K562 (cell line): ENCODE measurements around the gene LTBR. TPM values are rescaled to one million over a fixed set of nuclear protein-coding genes. Genes with fewer than 3 reads are reported as not detected.

ENCODE experiments used
- ATAC-seq: fragments of 200-7000 bp; cut with Tn5 transposase; 3 replicates; pipeline ENCODE4 v1.9.1; 2020; ENCODE audit warnings: moderate library complexity
- BruUV-seq: library from RNA; stranded (reverse); fragments of 400-500 nt; replicated peaks from 2 replicates; lab custom pipeline; 2021; lab: Mats Ljungman, UMichigan
- CTCF ChIA-PET: fragments of 300-600 bp; formaldehyde crosslinking; extraction: SDS; loops from one replicate; lab custom pipeline; 2021; ENCODE audit warnings: low intra/inter-chr PET ratio; lab: Yijun Ruan, JAX
- POLR2A ChIA-PET: fragments of 300-600, 350-650 bp; sonication (Branson Sonifier 250); formaldehyde crosslinking; extraction: SDS; loops from one replicate; lab custom pipeline; 2021; ENCODE audit warnings: antibody characterized with exemption, inconsistent platforms; lab: Yijun Ruan, JAX
- DNase-seq, 4 experiments: peaks; one replicate each; pipeline versions ENCODE4 v3.0.0 to v3.0.0-alpha.2; 2011 to 2018; ENCODE audit warnings: low spot score in 3 of 4, mixed read lengths in 3 of 4; ENCODE audit errors: extremely low read depth in 1 of 4
- FAIRE-seq: peaks from 2 replicates; lab custom pipeline; 2011; peaks lifted over from hg19 to GRCh38; lab: Jason Lieb, UNC
- H2AFZ ChIP-seq: 2 replicates; pipeline ENCODE4 v1.6.0; 2011; ENCODE audit warnings: low read depth, low read length, control low read depth, inconsistent platforms
- H3K27ac ChIP-seq: fragments of 200-600 bp; 3 replicates; pipeline ENCODE4 v1.8.0; 2011; ENCODE audit warnings: low read depth, mild to moderate bottlenecking, control low read depth, inconsistent platforms, low read length, moderate library complexity, mixed read lengths; ENCODE audit errors: extremely low read depth
- H3K27me3 ChIP-seq, 2 experiments: fragments of 300-600 bp in 1 of 2; 2 replicates in 1 of 2; 3 replicates in 1 of 2; pipeline versions ENCODE4 v1.6.0 to v1.8.0; 2011; ENCODE audit warnings: inconsistent platforms in 2 of 2, low read length in 2 of 2, mild to moderate bottlenecking in 1 of 2, mixed read lengths in 1 of 2, moderate library complexity in 1 of 2; ENCODE audit not compliant: control insufficient read depth in 2 of 2, insufficient read depth in 2 of 2
- H3K36me3 ChIP-seq: fragments of 300-600 bp; 3 replicates; pipeline ENCODE4 v1.8.0; 2011; ENCODE audit warnings: mild to moderate bottlenecking, low read length, inconsistent platforms; ENCODE audit not compliant: control insufficient read depth, insufficient read depth
- H3K4me1 ChIP-seq, 2 experiments: fragments of 200-600 bp in 1 of 2; replicated peaks in 1 of 2; 2 replicates in 1 of 2; 3 replicates in 1 of 2; pipeline versions ENCODE4 v1.5.1 to v1.8.0; 2011; ENCODE audit warnings: inconsistent platforms in 2 of 2, low read length in 2 of 2, mild to moderate bottlenecking in 1 of 2, mixed read lengths in 1 of 2, moderate library complexity in 1 of 2; ENCODE audit not compliant: control insufficient read depth in 2 of 2, insufficient read depth in 2 of 2
- H3K4me2 ChIP-seq: 2 replicates; pipeline ENCODE4 v1.6.1; 2011; ENCODE audit warnings: low read length, control low read depth, inconsistent platforms, mixed read lengths; ENCODE audit not compliant: insufficient read depth
- H3K4me3 ChIP-seq: fragments of 200-600 bp; sonication (generic), shearing (Covaris generic); 2 replicates; pipeline ENCODE4 v1.5.1; 2016; ENCODE audit warnings: control low read depth, inconsistent platforms
- H3K79me2 ChIP-seq: fragments of 200-600 bp; 3 replicates; pipeline ENCODE4 v1.8.0; 2011; ENCODE audit warnings: low read length, inconsistent platforms; ENCODE audit not compliant: control insufficient read depth, insufficient read depth
- H3K9ac ChIP-seq, 2 experiments: 2 replicates each; pipeline versions ENCODE4 v1.6.0 to v1.6.1; 2011; ENCODE audit warnings: low read depth in 2 of 2, low read length in 2 of 2, control low read depth in 1 of 2, inconsistent platforms in 1 of 2, mild to moderate bottlenecking in 1 of 2, mixed read lengths in 1 of 2; ENCODE audit not compliant: insufficient read depth in 1 of 2
- H3K9me1 ChIP-seq: one replicate; pipeline ENCODE4 v1.6.0; 2011; ENCODE audit warnings: inconsistent platforms, mild to moderate bottlenecking, low read length, moderate library complexity; ENCODE audit not compliant: control insufficient read depth, insufficient read depth
- H3K9me3 ChIP-seq: replicated peaks from 2 replicates; pipeline ENCODE4 v1.5.1; 2011; ENCODE audit warnings: low read depth, low read length, inconsistent platforms; ENCODE audit not compliant: control insufficient read depth, insufficient read depth
- H4K20me1 ChIP-seq: replicated peaks from 2 replicates; pipeline ENCODE4 v1.6.1; 2011; ENCODE audit warnings: low read length, inconsistent platforms, mixed read lengths; ENCODE audit not compliant: control insufficient read depth, insufficient read depth
- HCFC1 ChIP-seq: IDR thresholded peaks from 2 replicates; pipeline ENCODE4 v1.6.1; 2012; ENCODE audit warnings: low read depth, low read length, improper control_type of control experiment
- HDAC1 ChIP-seq, 2 experiments: fragments of 450-650 bp; IDR thresholded peaks; 2 replicates each; pipeline ENCODE4 v1.6.1; 2016 to 2017; ENCODE audit warnings: inconsistent platforms in 1 of 2, mild to moderate bottlenecking in 1 of 2, moderate library complexity in 1 of 2
- HMG20A ChIP-seq: fragments of 450-650 bp; formaldehyde crosslinking; conservative IDR thresholded peaks from 2 replicates; pipeline ENCODE4 v1.4.0; 2020; ENCODE audit warnings: mild to moderate bottlenecking, mixed read lengths
- IFI16 ChIP-seq: fragments of 250-450 bp; sonication (Bioruptor Pico); IDR thresholded peaks from 2 replicates; pipeline ENCODE4 v2.1.2; 2022; ENCODE audit warnings: mild to moderate bottlenecking, inconsistent platforms
- RCOR1 ChIP-seq, 2 experiments: IDR thresholded peaks; 2 replicates each; pipeline ENCODE4 v1.6.1; 2012; ENCODE audit warnings: low read depth in 2 of 2, low read length in 2 of 2, borderline replicate concordance in 1 of 2, improper control_type of control experiment in 1 of 2
- U2AF2 ChIP-seq: fragments of 200-400 bp; formaldehyde crosslinking; optimal IDR thresholded peaks from 2 replicates; pipeline ENCODE3; 2017; ENCODE audit warnings: low read depth, mild to moderate bottlenecking, low read length
- ZBTB17 ChIP-seq: fragments of 450-650 bp; formaldehyde crosslinking; IDR thresholded peaks from 2 replicates; pipeline ENCODE4 v1.4.0; 2020; ENCODE audit warnings: mild to moderate bottlenecking
- WGBS: fragments of 100-300 bp; shearing (Covaris generic); methylation state at CpG from one replicate; pipeline ENCODE4 v1.1.6; 2016; ENCODE audit warnings: low coverage, mixed read lengths; ENCODE audit not compliant: insufficient coverage; ENCODE audit errors: missing lambda C conversion rate; 5-methylcytosine and 5-hydroxymethylcytosine counted together
- in situ Hi-C: fragments of 300-500 bp; cut with MboI; formaldehyde crosslinking; loops from 4 replicates; pipeline ENCODE4 v1.15.0; 2018; ENCODE audit warnings: inconsistent platforms, mixed read lengths
- intact Hi-C: fragments of 100-400 bp; cut with micrococcal nuclease; formaldehyde crosslinking; loops from 2 replicates; pipeline ENCODE4 v1.14.2; 2022
- polyA plus RNA-seq, 8 experiments: library from polyadenylated mRNA; depleted of rRNA in 4 of 8; stranded (reverse) in 5 of 8; unstranded in 3 of 8; fragments of >200 nt; fragmentation: Nextera tagmentation in 2 of 8; fragmentation: Illumina TruSeq in 1 of 8; extraction: Ambion mirVana in 2 of 8; extraction: Trizol in 1 of 8; gene quantifications; 2 replicates each; pipeline versions ENCODE4 v1.2.1 to v1.2.3, GENCODE V29; 2011 to 2014; ENCODE audit warnings: inconsistent platforms in 1 of 8, missing spikeins in 1 of 8
- total RNA-seq, 7 experiments: library from RNA; depleted of rRNA in 6 of 7; stranded (reverse); fragments of >200 nt in 6 of 7; fragmentation: Illumina TruSeq in 2 of 7; extraction: Trizol in 2 of 7; gene quantifications; 2 replicates each; pipeline versions ENCODE4 v1.2.1 to v1.2.3, GENCODE V29; 2011 to 2021; ENCODE audit warnings: low replicate concordance in 1 of 7
- TF ChIP-seq, protein P1 (sequence below): fragments of 250-450 bp; sonication (Bioruptor Pico); IDR thresholded peaks from 2 replicates; pipeline ENCODE4 v1.8.0; 2022; ENCODE audit warnings: moderate library complexity, mild to moderate bottlenecking, inconsistent platforms
- TF ChIP-seq, protein P2 (sequence below), 2 experiments: fragments of 450-650 bp in 1 of 2; sonication (generic) in 1 of 2; formaldehyde crosslinking in 1 of 2; IDR thresholded peaks; 2 replicates each; pipeline versions ENCODE4 v1.7.1 to v1.9.0; 2016 to 2022; ENCODE audit warnings: inconsistent platforms in 1 of 2, mild to moderate bottlenecking in 1 of 2, missing genetic modification reagents in 1 of 2
- TF ChIP-seq, protein P3 (sequence below): fragments of 250-450 bp; sonication (Bioruptor Pico); IDR thresholded peaks from 2 replicates; pipeline ENCODE4 v1.8.0; 2022; ENCODE audit warnings: inconsistent platforms, mild to moderate bottlenecking, moderate library complexity, borderline replicate concordance

The LTBR gene
- total and polyA plus RNA-seq, 9 of the 15 experiments (the other 6 are each of a cell fraction or from before 2014, with no cell fraction given), result 0.96 to 69.0 (median 35.3) TPM

DNA sequence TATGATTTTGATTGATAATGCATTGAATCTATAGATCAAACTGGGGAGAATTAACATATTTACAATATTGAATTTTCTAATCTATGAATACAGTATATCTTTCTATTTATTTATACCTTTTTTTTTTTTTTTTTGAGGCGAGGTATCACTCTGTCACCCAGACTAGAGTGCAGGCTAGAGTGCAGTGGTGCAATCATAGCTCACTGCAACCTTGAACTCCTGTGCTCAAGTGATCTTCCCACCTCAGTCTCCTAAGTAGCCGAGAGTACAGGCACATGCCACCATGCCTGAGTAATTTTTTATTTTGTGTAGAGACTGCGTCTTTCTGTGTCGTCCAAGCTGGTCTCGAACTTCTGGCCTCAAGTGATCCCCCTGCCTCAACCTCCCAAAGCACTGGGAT is 20.4 kb downstream of the LTBR start (continued):
- no peak for TF ChIP-seq RCOR1 (IDR thresholded peaks at IDR 0.05; ENCODE audit: borderline replicate concordance in 1 of 2, low read depth in 2 of 2, low read length in 2 of 2)
- TF ChIP-seq, protein P1, sequence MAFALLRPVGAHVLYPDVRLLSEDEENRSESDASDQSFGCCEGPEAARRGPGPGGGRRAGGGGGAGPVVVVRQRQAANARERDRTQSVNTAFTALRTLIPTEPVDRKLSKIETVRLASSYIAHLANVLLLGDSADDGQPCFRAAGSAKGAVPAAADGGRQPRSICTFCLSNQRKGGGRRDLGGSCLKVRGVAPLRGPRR, result no peak

DNA sequence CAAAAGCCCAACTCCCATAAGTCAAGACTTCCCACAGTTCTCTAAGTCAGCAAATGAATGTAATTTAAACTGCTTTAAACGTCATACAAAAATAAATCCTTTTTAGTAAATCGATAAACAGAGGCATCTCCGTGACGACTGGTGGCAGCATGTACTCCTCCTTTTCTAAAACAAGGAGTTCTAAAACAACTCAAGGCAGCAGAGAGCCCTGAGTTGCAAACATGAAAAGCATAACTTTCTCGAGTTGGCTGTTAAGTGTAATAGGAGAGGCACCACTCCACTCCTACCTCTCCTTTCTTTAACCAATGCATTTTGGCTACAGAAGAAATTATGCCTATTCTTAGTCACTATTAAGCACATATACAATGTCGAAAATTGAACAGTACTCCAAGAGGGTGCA is 22.0 kb downstream of the LTBR start:
- Histone ChIP-seq H3K4me3 (no peak overlapping the region), H3K4me2 (no peak overlapping the region), H3K36me3 (no peaks in the 10 kb centered on the region), H2AFZ (no peak overlapping the region), H4K20me1 (no peaks in the 10 kb centered on the region), H3K9me3 (0 out of 2 replicates have a peak, but pooled peaks cover 1% of the 10 kb centered on the region), H3K9ac (no peak overlapping the region), H3K79me2 (no peaks in the 10 kb centered on the region), H3K27ac (no peak overlapping the region), H3K9me1 (no peaks in the 10 kb centered on the region), H3K4me1 (no peaks in the 10 kb centered on the region), H3K27me3 (no peaks in the 10 kb centered on the region)
- 35% methylated on average over 6 of the region's 6 CpGs for WGBS
- ChIA-PET CTCF (no interaction called here), POLR2A (interaction anchor here (0.6 kb wide), 1 partner anchor 125 kb away, joined by 3 read pairs; no protein-coding TSS in a partner anchor)
- in situ Hi-C loops, result no loop called here
- intact Hi-C loops, result no loop called here
- DNase-seq (no peak), FAIRE-seq (no peak), ATAC-seq (no peak)
- BruUV-seq, result no TSS peak
- TF ChIP-seq, protein P2, sequence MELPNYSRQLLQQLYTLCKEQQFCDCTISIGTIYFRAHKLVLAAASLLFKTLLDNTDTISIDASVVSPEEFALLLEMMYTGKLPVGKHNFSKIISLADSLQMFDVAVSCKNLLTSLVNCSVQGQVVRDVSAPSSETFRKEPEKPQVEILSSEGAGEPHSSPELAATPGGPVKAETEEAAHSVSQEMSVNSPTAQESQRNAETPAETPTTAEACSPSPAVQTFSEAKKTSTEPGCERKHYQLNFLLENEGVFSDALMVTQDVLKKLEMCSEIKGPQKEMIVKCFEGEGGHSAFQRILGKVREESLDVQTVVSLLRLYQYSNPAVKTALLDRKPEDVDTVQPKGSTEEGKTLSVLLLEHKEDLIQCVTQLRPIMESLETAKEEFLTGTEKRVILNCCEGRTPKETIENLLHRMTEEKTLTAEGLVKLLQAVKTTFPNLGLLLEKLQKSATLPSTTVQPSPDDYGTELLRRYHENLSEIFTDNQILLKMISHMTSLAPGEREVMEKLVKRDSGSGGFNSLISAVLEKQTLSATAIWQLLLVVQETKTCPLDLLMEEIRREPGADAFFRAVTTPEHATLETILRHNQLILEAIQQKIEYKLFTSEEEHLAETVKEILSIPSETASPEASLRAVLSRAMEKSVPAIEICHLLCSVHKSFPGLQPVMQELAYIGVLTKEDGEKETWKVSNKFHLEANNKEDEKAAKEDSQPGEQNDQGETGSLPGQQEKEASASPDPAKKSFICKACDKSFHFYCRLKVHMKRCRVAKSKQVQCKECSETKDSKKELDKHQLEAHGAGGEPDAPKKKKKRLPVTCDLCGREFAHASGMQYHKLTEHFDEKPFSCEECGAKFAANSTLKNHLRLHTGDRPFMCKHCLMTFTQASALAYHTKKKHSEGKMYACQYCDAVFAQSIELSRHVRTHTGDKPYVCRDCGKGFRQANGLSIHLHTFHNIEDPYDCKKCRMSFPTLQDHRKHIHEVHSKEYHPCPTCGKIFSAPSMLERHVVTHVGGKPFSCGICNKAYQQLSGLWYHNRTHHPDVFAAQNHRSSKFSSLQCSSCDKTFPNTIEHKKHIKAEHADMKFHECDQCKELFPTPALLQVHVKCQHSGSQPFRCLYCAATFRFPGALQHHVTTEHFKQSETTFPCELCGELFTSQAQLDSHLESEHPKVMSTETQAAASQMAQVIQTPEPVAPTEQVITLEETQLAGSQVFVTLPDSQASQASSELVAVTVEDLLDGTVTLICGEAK (IDR thresholded peaks at IDR 0.05), result no peak
- TF ChIP-seq, protein P2 (CRISPR knock-in tag; IDR thresholded peaks at IDR 0.05), result no peak
- TF ChIP-seq, protein P3, sequence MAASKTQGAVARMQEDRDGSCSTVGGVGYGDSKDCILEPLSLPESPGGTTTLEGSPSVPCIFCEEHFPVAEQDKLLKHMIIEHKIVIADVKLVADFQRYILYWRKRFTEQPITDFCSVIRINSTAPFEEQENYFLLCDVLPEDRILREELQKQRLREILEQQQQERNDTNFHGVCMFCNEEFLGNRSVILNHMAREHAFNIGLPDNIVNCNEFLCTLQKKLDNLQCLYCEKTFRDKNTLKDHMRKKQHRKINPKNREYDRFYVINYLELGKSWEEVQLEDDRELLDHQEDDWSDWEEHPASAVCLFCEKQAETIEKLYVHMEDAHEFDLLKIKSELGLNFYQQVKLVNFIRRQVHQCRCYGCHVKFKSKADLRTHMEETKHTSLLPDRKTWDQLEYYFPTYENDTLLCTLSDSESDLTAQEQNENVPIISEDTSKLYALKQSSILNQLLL (CRISPR knock-in tag), result no peak
- TF ChIP-seq U2AF2 (no peak), HDAC1 (IDR thresholded peaks at IDR 0.05) (no peak), HCFC1 (no peak), HMG20A (CRISPR knock-in tag) (no peak), IFI16 (CRISPR knock-in tag) (no peak), ZBTB17 (CRISPR knock-in tag) (no peak)
